Measurements from ENCODE around the gene PCBP3.

GRCh38 chr21:45941717-45942546, 298.4 kb downstream of the PCBP3 start:
- no peak for TF ChIP-seq EZH2 (IDR thresholded peaks at IDR 0.05; ENCODE audit: borderline replicate concordance, low read depth, low read length, severe bottlenecking)
- TF ChIP-seq CTCF (IDR thresholded peaks at IDR 0.05; ENCODE audit: borderline replicate concordance, extremely low read depth, low read length, poor library complexity, severe bottlenecking), result no peak
